ENCODE results near the gene RFX2. TPM values are rescaled to one million over a fixed set of nuclear protein-coding genes. Genes with fewer than 3 reads are reported as not detected.
"Not testable (repeated sequence)": the region's sequence is repeated elsewhere in the genome, so short reads cannot be mapped to it uniquely, and the experiment has no call there.

Gene RFX2
- total and polyA plus RNA-seq, 12 donors, result 2.3 to 10.4 (median 4.6) TPM

DNA sequence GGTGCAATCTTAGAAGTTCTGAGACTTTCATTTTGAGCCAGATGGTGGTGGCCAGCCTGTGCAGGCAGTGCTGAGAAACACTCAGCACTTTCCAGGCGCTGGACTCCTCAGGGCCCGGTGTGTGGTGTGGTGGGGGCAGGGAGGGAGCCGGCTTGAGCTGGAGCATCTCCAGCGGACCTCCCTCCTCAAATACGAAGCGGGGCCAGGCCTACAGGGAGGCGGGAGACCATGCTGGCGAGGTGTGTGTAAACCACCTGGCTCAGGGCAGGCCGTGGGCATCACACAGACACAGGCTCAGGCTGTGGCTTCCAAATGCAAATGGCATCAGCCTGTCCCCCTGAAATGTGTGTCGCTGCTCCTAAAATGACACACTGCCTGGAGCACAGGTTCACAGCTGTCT, 99.1 kb downstream of the RFX2 start:
- H3K9me3 ChIP-seq (replicated peaks in 1 of 3), result no peaks in the 10 kb centered on the region
- no peak for DNase-seq
- H3K36me3 ChIP-seq (replicated peaks in 1 of 2), result no peaks in the 10 kb centered on the region
- H3K4me1 ChIP-seq (replicated peaks in 1 of 2), result no peaks in the 10 kb centered on the region
- TF ChIP-seq, protein P1, sequence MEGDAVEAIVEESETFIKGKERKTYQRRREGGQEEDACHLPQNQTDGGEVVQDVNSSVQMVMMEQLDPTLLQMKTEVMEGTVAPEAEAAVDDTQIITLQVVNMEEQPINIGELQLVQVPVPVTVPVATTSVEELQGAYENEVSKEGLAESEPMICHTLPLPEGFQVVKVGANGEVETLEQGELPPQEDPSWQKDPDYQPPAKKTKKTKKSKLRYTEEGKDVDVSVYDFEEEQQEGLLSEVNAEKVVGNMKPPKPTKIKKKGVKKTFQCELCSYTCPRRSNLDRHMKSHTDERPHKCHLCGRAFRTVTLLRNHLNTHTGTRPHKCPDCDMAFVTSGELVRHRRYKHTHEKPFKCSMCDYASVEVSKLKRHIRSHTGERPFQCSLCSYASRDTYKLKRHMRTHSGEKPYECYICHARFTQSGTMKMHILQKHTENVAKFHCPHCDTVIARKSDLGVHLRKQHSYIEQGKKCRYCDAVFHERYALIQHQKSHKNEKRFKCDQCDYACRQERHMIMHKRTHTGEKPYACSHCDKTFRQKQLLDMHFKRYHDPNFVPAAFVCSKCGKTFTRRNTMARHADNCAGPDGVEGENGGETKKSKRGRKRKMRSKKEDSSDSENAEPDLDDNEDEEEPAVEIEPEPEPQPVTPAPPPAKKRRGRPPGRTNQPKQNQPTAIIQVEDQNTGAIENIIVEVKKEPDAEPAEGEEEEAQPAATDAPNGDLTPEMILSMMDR (IDR thresholded peaks at IDR 0.05), result no peak
- no peak for TF ChIP-seq POLR2A (IDR thresholded peaks at IDR 0.05)
- intact Hi-C loops (cut with DNase I), result loop anchor here in 1 of 2 donors (10.0 kb wide), 1 partner anchor 206 kb away; the partner anchor contains the start of gene NRTN
- no peak overlapping the region for H3K27ac ChIP-seq
- no peaks in the 10 kb centered on the region for H3K27me3 ChIP-seq
- no peak overlapping the region for H3K4me3 ChIP-seq
- WGBS, 4 donors, result 80 to 91% (median 82%) methylated on average over 6 to 10 of the region's 10 CpGs

DNA sequence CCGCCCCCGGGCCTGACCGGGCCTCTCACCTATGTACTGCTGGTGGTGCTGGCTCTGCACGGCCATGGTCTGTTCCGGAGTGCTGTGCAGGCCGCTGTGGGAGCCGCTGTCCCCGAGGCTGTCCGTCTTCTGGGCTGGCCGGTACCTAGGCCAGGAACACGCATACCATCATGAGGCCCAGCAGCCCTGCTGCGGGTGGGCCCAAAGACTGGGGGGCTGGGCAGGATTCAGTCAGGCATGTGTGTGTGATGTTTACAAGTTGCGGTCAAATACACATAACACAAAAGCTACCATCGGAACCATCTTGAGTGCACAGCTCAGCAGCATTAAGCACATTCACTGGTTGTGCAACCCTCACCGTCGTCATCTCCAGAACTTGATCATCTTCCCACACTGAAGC, 100.2 kb downstream of the RFX2 start:
- TF ChIP-seq POLR2A (IDR thresholded peaks at IDR 0.05), result no peak
- TF ChIP-seq, protein P1 (IDR thresholded peaks at IDR 0.05), result no peak
- Histone ChIP-seq H3K9me3 (replicated peaks in 1 of 3) (no peaks in the 10 kb centered on the region), H3K27me3 (no peaks in the 10 kb centered on the region), H3K36me3 (replicated peaks in 1 of 2) (no peaks in the 10 kb centered on the region), H3K4me1 (replicated peaks in 1 of 2) (no peaks in the 10 kb centered on the region), H3K27ac (no peak overlapping the region), H3K4me3 (no peak overlapping the region)
- no peak for DNase-seq
- WGBS, 4 donors, result 93 to 99% (median 95%) methylated on average over 8 to 16 of the region's 16 CpGs
- intact Hi-C loops (cut with DNase I), result loop anchor here in 1 of 2 donors (10.0 kb wide), 1 partner anchor 205 kb away; the partner anchor contains the start of gene NRTN

DNA sequence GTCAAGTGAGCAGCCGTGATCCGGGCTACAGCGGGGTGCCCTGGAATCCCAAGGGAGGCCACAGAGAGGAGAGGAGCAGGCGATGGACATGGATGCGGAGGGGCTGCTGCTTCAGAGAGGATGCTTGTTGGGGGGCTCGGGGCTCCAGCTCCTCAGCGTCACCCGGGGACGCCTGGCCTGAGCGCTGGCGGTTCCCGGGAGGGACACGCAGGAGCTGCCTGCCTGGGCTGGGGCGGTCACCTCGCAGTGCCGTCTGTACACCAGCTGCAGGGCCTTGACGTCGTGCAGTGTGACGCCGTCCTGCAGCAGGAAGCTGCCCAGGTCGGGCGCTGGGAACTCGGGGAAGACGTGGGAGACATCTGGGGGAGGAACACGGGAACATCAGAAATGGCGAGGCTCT, 102.4 kb downstream of the RFX2 start:
- H3K4me3 ChIP-seq, result no peak overlapping the region
- 93 to 96% (median 96%) methylated on average over 25 to 26 of the region's 26 CpGs for WGBS, 4 donors
- H3K4me1 ChIP-seq (replicated peaks in 1 of 2), result no peaks in the 10 kb centered on the region
- DNase-seq, result no peak
- intact Hi-C loops (cut with DNase I), result no loop called here
- no peaks in the 10 kb centered on the region for H3K27me3 ChIP-seq
- H3K9me3 ChIP-seq (replicated peaks in 1 of 3), result no peaks in the 10 kb centered on the region
- TF ChIP-seq, protein P1 (IDR thresholded peaks at IDR 0.05), result no peak
- TF ChIP-seq POLR2A (IDR thresholded peaks at IDR 0.05), result no peak
- no peak overlapping the region for H3K27ac ChIP-seq
- H3K36me3 ChIP-seq (replicated peaks in 1 of 2), result no peaks in the 10 kb centered on the region

DNA sequence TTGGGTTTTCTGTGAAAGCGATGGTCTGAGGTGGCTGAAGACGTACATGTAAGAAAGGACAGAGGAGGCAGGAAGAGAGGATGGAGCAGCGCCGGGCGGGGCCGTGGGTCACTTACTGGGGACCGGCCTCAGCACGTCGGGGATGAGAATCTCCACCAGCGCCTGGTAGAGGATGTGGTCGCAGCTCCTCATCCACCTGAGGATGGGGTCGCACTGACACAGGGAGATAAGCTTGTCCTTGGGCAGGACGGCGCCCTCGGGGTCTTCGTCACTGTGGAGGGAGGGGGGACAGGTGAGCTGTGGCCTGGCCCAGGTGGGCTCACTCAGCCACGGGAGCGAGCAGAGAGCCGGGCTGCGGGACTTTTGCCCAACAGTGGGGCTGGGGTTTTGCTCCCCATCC, 103.4 kb downstream of the RFX2 start:
- H3K4me3 ChIP-seq, result no peak overlapping the region
- DNase-seq, result no peak
- WGBS, 4 donors, result 87 to 96% (median 94%) methylated on average over 20 of the region's 20 CpGs
- H3K4me1 ChIP-seq (replicated peaks in 1 of 2), result no peaks in the 10 kb centered on the region
- TF ChIP-seq, protein P1 (IDR thresholded peaks at IDR 0.05), result no peak
- no peak for TF ChIP-seq POLR2A (IDR thresholded peaks at IDR 0.05)
- H3K9me3 ChIP-seq (replicated peaks in 1 of 3), result no peaks in the 10 kb centered on the region
- H3K27ac ChIP-seq, result no peak overlapping the region
- no peaks in the 10 kb centered on the region for H3K27me3 ChIP-seq
- intact Hi-C loops (cut with DNase I), result no loop called here
- no peaks in the 10 kb centered on the region for H3K36me3 ChIP-seq (replicated peaks in 1 of 2)

DNA sequence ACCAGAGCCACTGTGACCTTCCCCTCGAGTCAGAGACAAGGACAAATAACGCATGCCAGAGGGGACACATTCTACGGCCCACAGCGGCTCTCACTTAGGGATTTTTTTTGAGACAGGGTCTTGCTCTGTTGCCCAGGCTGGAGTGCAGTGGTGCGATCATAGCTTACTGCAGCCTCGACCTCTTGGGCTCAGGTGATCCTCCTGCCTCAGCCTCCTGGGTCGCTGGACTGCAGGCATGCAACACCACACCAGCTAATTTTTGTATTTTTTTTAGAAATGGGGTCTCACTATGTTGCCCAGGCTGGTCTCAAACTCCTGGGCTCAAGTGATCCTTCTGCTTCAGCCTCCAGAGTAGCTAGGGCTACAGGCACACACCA, 104.2 kb downstream of the RFX2 start:
- H3K9me3 ChIP-seq (replicated peaks in 1 of 3); H3K4me3 ChIP-seq; H3K27ac ChIP-seq; H3K4me1 ChIP-seq (replicated peaks in 1 of 2); H3K36me3 ChIP-seq (replicated peaks in 1 of 2); intact Hi-C loops (cut with DNase I); H3K27me3 ChIP-seq; DNase-seq: not testable (repeated sequence)
- WGBS, 4 donors, result 87 to 96% (median 93%) methylated on average over 3 to 7 of the region's 7 CpGs
